Lower leg skin (tissue), 3 donors: ENCODE data around the gene RALY.

Experiments
- CTCF ChIP-seq, 3 donors: fragments of 450-650 bp; IDR thresholded peaks; one replicate each; pipeline ENCODE4 v1.5.1; 2016; ENCODE audit warnings: antibody characterized with exemption in 3 of 3, mild to moderate bottlenecking in 3 of 3, moderate library complexity in 2 of 3
- POLR2A ChIP-seq, 2 donors: fragments of 450-650 bp; IDR thresholded peaks; one replicate each; pipeline ENCODE4 v1.6.1; 2016 to 2017; ENCODE audit warnings: antibody characterized with exemption in 2 of 2, mild to moderate bottlenecking in 1 of 2, moderate library complexity in 1 of 2

DNA sequence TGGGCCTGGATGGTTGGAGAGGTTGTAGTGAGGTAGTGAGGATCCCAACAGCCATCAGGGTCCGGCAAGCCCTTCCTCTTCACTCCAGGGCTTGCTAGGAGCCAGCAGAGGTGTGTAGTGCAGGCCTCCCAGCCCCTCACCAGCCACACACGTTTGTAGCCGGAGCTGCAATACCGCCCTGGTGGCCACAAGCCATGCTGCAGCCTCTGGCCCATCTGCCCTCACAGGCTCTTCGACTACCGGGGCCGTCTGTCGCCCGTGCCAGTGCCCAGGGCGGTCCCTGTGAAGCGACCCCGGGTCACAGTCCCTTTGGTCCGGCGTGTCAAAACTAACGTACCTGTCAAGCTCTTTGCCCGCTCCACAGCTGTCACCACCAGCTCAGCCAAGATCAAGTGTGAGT lies 81.9 kb downstream of the RALY start:
- TF ChIP-seq CTCF (IDR thresholded peaks at IDR 0.05) (no peak), POLR2A (IDR thresholded peaks at IDR 0.05) (no peak)
